GM21390 (cell line): ENCODE data around the gene ILKAP.

Experiments used
- ATAC-seq: cut with Tn5 transposase; IDR thresholded peaks from one replicate; pipeline ENCODE4 v1.9.1; 2021; ENCODE audit not compliant: unreplicated experiment

The ILKAP gene

GRCh38 chr2:238125127-238125885, 78.2 kb downstream of the ILKAP start:
- ATAC-seq, result no peak

DNA sequence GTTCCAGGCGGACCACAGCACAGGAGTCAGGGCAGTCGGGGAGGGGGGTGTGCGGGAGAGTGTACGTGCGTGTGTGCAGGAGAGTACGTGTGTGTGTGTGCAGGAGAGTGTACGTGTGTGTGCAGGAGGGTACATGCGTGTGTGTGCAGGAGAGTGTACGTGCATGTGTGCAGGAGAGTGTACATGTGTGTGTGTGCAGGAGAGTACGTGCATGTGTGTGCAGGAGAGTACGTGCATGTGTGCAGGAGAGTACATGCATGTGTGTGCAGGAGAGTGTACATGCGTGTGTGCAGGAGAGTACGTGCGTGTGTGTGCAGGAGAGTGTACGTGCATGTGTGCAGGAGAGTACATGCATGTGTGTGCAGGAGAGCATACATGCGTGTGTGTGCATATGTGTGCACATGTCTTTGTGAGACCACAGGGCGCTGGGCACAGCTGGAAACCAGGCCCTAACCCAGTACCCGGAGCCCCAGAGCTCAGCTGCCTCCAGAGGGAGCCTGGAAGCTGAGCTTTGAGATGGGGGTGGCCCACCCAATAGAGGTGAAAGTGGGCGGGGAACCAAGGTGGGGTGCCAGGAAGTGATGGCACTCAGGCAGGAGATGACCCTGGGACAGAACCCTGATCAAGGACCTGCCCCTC, 78.9 kb downstream of the ILKAP start:
- no peak for ATAC-seq

DNA sequence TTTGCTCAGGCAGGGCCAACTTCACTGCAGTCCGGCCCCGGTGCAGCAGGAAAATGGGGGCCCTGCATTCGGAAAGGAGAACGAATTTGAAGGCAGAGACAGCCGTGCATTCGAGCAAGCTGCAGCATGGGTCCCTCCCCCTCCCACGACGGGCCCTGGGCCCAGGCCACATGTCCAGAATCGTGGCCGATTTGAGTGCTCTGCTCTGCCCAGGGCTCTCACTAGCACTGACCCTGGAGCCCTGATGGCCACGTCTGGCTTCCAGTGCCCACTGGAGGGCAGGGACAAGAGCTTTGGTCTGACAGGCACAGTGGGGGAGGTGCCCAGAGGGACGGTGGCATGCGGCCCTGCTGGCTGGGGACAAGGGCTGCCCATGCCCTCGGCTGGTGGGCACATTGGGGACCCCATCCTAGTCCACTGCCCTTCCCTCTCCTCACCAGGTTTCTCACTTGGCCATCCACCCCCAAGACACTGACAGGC, 79.5 kb downstream of the ILKAP start:
- ATAC-seq, result no peak

DNA sequence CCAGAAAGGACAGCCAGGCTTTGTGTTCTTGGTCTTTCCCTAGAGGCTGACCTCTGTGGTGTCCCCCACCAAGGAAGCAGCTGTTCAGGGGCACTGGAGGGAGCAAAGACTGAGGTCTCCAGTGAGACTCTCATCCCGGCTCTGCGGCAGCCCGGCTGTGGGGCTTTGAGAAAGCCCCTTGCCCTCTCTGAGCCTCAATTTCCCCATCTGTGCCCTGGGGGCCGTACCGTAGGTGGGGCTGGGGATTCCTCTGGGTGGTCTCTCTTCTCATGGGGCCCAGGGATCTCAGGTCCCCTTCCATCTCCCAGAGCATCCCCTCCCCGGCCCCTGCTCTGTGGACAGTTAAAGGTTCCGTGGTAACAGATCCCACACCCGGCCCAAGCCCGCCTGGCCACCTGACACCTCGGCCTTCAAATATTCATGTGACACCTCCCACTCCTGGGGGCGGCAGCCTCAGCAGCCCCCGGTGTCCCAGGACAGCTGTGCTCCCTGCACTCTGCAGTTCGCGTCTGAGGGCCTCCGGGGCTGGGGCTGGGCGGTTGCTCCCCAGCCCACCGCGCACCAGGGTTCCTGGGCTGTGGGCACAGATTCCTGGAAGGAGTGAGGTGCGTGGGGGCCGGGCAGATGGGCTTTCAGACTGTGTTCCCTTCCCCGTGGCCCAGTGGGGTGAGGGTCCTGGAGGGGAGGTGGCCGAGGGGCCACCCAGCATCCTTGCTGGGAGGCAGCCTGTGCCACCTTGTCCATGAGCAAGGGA, 80.1 kb downstream of the ILKAP start:
- ATAC-seq, result no peak

DNA sequence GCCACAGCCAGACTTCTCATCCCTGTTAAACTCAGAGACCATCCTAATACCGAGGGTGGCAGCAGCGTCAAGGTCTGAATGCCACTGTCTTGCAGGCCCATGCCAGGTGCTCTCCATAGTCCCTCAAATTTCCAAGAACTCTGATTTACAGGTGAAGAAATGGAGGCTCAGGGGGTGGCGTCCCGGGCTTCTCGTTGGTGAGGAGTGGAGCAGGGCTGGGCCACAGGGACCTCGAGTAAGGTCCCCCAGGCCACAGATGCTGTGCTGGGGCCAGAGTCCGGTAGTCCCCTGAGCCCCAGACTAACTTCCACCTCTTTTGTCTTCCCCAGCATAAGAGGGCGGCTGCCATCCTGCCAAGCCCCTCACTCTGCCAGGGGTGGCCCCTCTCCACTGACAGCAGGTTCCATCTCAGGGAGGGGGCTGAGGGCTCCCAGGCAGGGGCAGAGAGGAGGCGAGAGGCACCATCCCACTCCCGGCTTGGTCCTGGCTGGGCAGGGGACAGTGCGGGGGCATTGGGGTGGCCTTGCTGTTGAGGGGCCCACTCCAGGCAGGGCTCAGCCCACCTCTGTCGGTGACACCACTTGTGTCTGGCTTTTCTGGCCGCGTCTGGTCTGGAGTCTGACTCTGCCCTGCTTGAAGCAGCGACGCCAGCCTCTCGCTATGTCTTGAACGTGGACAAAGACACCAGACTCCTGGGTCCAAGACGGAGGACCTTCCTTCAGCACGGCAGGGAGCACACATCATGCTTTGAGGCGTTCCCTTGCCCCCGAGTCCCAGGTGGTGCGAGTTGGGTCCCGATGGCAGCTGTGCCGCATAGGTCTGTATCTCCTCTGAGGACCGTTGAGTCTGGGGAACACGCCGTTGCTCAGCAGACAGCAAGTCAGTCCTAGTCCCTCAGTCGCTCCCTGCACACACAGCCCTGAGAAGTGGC, 80.9 kb downstream of the ILKAP start:
- no peak for ATAC-seq

- ATAC-seq, result no peak
Measured at GRCh38 chr2:238121511-238122286, 81.8 kb downstream of the ILKAP start.

DNA sequence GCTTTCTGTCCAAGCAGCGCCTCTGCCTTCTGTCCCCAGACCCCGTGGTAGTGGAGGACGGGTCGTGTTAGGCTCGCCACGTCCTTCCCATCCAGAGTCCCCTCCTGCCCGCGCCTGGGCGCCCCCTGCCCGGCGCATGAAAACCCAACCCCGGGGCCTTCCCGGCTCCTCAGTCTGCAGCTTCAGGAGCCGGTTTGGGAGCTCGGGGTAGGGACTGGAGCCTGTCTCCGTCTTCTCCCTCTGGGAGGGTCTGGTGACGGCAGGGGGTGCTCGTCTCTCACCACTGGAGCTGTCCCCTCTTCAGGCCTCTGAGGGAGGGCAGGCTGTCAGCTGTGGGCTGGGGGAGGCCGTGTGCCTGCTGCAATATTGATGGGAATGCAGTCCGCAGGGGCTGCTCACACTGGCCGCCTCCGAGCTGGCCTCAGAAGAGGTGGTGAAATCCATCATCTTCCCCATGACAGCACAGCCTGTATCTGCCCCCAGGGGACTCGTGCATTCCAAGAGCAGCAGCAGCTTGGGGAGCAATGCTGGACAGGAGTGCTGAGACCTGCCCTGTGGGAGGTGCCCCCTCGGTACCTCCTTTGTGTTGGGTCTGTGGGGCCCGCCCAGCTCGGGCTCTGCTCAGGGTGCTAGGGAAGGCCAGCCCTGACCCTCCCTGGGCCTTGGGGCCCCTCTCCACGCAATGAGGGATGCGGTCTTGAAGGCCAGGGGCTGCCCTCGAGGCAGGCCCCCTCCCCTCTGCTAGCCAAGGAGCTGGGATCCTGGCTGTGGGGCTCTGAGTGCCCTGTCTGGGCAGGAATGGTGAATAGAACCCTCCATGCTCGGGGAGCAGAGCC, 82.8 kb downstream of the ILKAP start:
- no peak for ATAC-seq
